Activated CD8-positive, alpha-beta T cell treated with anti-CD3 and anti-CD28 coated beads for 36 hours (primary cell): ENCODE data around the gene ANK3. TPM values are rescaled to one million over a fixed set of nuclear protein-coding genes. Genes with fewer than 3 reads are reported as not detected.

Experiments
- ATAC-seq: fragments of 200-7000 bp; cut with Tn5 transposase; one replicate; pipeline ENCODE4 v1.10.0; 2021; ENCODE audit warnings: mild to moderate bottlenecking, moderate library complexity
- CTCF ChIA-PET: fragments of 350-600 bp; sonication (Branson Sonifier 250); formaldehyde crosslinking; loops from one replicate; lab custom pipeline; 2021; ENCODE audit warnings: antibody characterized with exemption; lab: Charles Lee
- POLR2A ChIA-PET: fragments of 350-600 bp; sonication (Branson Sonifier 250); formaldehyde crosslinking; loops from one replicate; lab custom pipeline; 2021; ENCODE audit warnings: antibody characterized with exemption; lab: Charles Lee
- DNase-seq: peaks from one replicate; pipeline ENCODE4 v3.0.0-alpha.2; 2020
- H3K27ac Mint-ChIP-seq: one replicate; pipeline ENCODE4 v1.8.0; 2021; ENCODE audit warnings: mild to moderate bottlenecking, mixed read lengths
- H3K27me3 Mint-ChIP-seq: one replicate; pipeline ENCODE4 v1.8.0; 2021; ENCODE audit warnings: mixed read lengths
- H3K36me3 Mint-ChIP-seq: one replicate; pipeline ENCODE4 v1.8.0; 2021; ENCODE audit warnings: low read depth, mixed read lengths
- H3K4me1 Mint-ChIP-seq: one replicate; pipeline ENCODE4 v1.8.0; 2021; ENCODE audit warnings: low read depth, mixed read lengths
- H3K4me3 Mint-ChIP-seq: one replicate; pipeline ENCODE4 v1.8.0; 2021; ENCODE audit warnings: mild to moderate bottlenecking, moderate library complexity, mixed read lengths
- H3K9me3 Mint-ChIP-seq: one replicate; pipeline ENCODE4 v1.8.0; 2021; ENCODE audit warnings: mixed read lengths
- CTCF ChIP-seq: fragments of 200-600 bp; IDR thresholded peaks from one replicate; pipeline ENCODE4 v1.8.0; 2022; ENCODE audit warnings: antibody characterized with exemption, mild to moderate bottlenecking
- intact Hi-C: fragments of 100-400 bp; cut with micrococcal nuclease; formaldehyde crosslinking; loops from one replicate; pipeline ENCODE4 v1.10.0; 2022
- total RNA-seq, 2 experiments: library from RNA; stranded (reverse); gene quantifications; one replicate each; pipeline ENCODE4 v1.2.3, GENCODE V29; 2021

ANK3 gene
- total RNA-seq, 2 experiments from 2014 or later, result 10.3 to 12.0 TPM

- Mint-ChIP-seq H3K4me1 (peaks cover 8% of the 10 kb centered on the region), H3K27me3 (peaks cover 3% of the 10 kb centered on the region), H3K4me3 (no peak overlapping the region), H3K36me3 (peaks cover 5% of the 10 kb centered on the region), H3K27ac (no peak overlapping the region), H3K9me3 (peaks cover 4% of the 10 kb centered on the region)
- CTCF ChIA-PET, result interaction anchor here (0.8 to 1.0 kb wide), 3 partner anchors 20 to 430 kb away, joined by 3 read pairs; no protein-coding TSS in a partner anchor
- ATAC-seq (no peak), DNase-seq (no peak)
- intact Hi-C loops, result no loop called here
- POLR2A ChIA-PET, result no interaction called here
- TF ChIP-seq CTCF, result no peak
Observed at GRCh38 chr10:60212195-60212594, 177.5 kb downstream of the ANK3 start.

- ATAC-seq (peak; percentile 17), DNase-seq (no peak)
- Mint-ChIP-seq H3K4me1 (peaks cover 8% of the 10 kb centered on the region), H3K27me3 (peaks cover 2% of the 10 kb centered on the region), H3K27ac (no peak overlapping the region), H3K4me3 (no peak overlapping the region), H3K9me3 (peaks cover 4% of the 10 kb centered on the region), H3K36me3 (peaks cover 5% of the 10 kb centered on the region)
- intact Hi-C loops, result loop anchor here (5.0 to 10.0 kb wide), 3 partner anchors 108 to 435 kb away; no protein-coding TSS in a partner anchor
- CTCF ChIA-PET, result interaction anchor here (0.6 to 2.0 kb wide), 8 partner anchors 12 to 755 kb away, joined by 3 to 6 read pairs (median 4); no protein-coding TSS in a partner anchor
- TF ChIP-seq CTCF, result no peak
- POLR2A ChIA-PET, result no interaction called here
Observed at GRCh38 chr10:60209874-60210570, 179.7 kb downstream of the ANK3 start.

GRCh38 chr10:60208676-60209269 lies 180.9 kb downstream of the ANK3 start:
- ATAC-seq (no peak), DNase-seq (no peak)
- Mint-ChIP-seq H3K27me3 (peaks cover 2% of the 10 kb centered on the region), H3K27ac (no peak overlapping the region), H3K4me3 (no peak overlapping the region), H3K9me3 (peaks cover 4% of the 10 kb centered on the region), H3K4me1 (peaks cover 8% of the 10 kb centered on the region), H3K36me3 (peaks cover 5% of the 10 kb centered on the region)
- intact Hi-C loops, result loop anchor here (5.0 to 10.0 kb wide), 3 partner anchors 106 to 436 kb away; no protein-coding TSS in a partner anchor
- ChIA-PET CTCF (interaction anchor here (0.7 to 2.0 kb wide), 10 partner anchors 11 to 586 kb away, joined by 3 to 8 read pairs (median 5); no protein-coding TSS in a partner anchor), POLR2A (no interaction called here)
- peak; percentile 60 for TF ChIP-seq CTCF

- peaks cover 5% of the 10 kb centered on the region for H3K36me3 Mint-ChIP-seq
- peaks cover 4% of the 10 kb centered on the region for H3K9me3 Mint-ChIP-seq
- intact Hi-C loops, result loop anchor here (5.0 to 10.0 kb wide), 3 partner anchors 106 to 437 kb away; no protein-coding TSS in a partner anchor
- no peak for TF ChIP-seq CTCF
- H3K4me1 Mint-ChIP-seq, result peaks cover 8% of the 10 kb centered on the region
- no peak for DNase-seq
- no peak for ATAC-seq
- H3K27me3 Mint-ChIP-seq, result peaks cover 2% of the 10 kb centered on the region
- POLR2A ChIA-PET, result no interaction called here
- CTCF ChIA-PET, result interaction anchor here (0.9 to 2.0 kb wide), 8 partner anchors 31 to 585 kb away, joined by 3 to 8 read pairs (median 5); no protein-coding TSS in a partner anchor
- no peak overlapping the region for H3K4me3 Mint-ChIP-seq
- no peak overlapping the region for H3K27ac Mint-ChIP-seq
Observed at GRCh38 chr10:60207894-60208293, 181.8 kb downstream of the ANK3 start.
